B cell (primary cell): ENCODE data around the gene ELMO1. TPM values are rescaled to one million over a fixed set of nuclear protein-coding genes. Genes with fewer than 3 reads are reported as not detected.

Source experiments
- ATAC-seq: fragments of 200-7000 bp; cut with Tn5 transposase; one replicate; pipeline ENCODE4 v1.10.0; 2021; ENCODE audit warnings: low read depth, mild to moderate bottlenecking, moderate number of reproducible peaks, moderate library complexity
- CTCF ChIA-PET: fragments of 350-600 bp; sonication (Branson Sonifier 250); formaldehyde crosslinking; loops from one replicate; lab custom pipeline; 2021; ENCODE audit warnings: antibody characterized with exemption, inconsistent platforms; lab: Charles Lee
- POLR2A ChIA-PET: fragments of 350-600 bp; sonication (Branson Sonifier 250); formaldehyde crosslinking; loops from one replicate; lab custom pipeline; 2021; ENCODE audit warnings: antibody characterized with exemption; lab: Charles Lee
- DNase-seq: peaks from one replicate; pipeline ENCODE4 v3.0.0; 2013
- H2AFZ ChIP-seq: 2 replicates; pipeline ENCODE4 v1.6.1; 2012; ENCODE audit warnings: mild to moderate bottlenecking, low read depth, low read length; ENCODE audit not compliant: insufficient read depth, poor library complexity, severe bottlenecking
- H3K27ac ChIP-seq, 2 donors: 1 replicate in 1 of 2; 2 replicates in 1 of 2; pipeline ENCODE4 v1.5.1; 2012 to 2013; ENCODE audit warnings: low read length in 2 of 2, mild to moderate bottlenecking in 2 of 2, moderate library complexity in 1 of 2
- H3K27me3 ChIP-seq, 4 experiments: fragments of 200-600 bp in 1 of 4; sonication (generic) in 1 of 4; replicated peaks in 1 of 4; 1 replicate in 2 of 4; 2 replicates in 2 of 4; pipeline versions ENCODE4 v1.6.1 to v1.7.0; 2013 to 2016; ENCODE audit warnings: low read length in 3 of 4, mild to moderate bottlenecking in 2 of 4, mixed read lengths in 1 of 4, moderate library complexity in 1 of 4; ENCODE audit not compliant: insufficient read depth in 4 of 4, control insufficient read depth in 3 of 4; ENCODE audit errors: control extremely low read depth in 1 of 4
- H3K36me3 ChIP-seq, 2 experiments: replicated peaks in 1 of 2; 1 replicate in 1 of 2; 2 replicates in 1 of 2; pipeline versions ENCODE4 v1.6.1 to v1.7.1; 2013; ENCODE audit warnings: low read length in 1 of 2; ENCODE audit not compliant: insufficient read depth in 2 of 2, control insufficient read depth in 1 of 2; ENCODE audit errors: control extremely low read depth in 1 of 2, extremely low read depth in 1 of 2
- H3K4me1 ChIP-seq, 2 donors: fragments of 200-600 bp in 1 of 2; sonication (generic) in 1 of 2; 1 replicate in 1 of 2; 2 replicates in 1 of 2; pipeline versions ENCODE4 v1.5.1 to v1.6.1; 2013 to 2017; ENCODE audit warnings: low read length in 2 of 2; ENCODE audit not compliant: control insufficient read depth in 2 of 2, insufficient read depth in 2 of 2
- H3K4me2 ChIP-seq: replicated peaks from 2 replicates; pipeline ENCODE3; 2012; ENCODE audit warnings: mild to moderate bottlenecking, low read depth, low read length; ENCODE audit not compliant: poor library complexity, severe bottlenecking
- H3K4me3 ChIP-seq, 5 experiments: fragments of 200-600 bp in 1 of 5; sonication (generic) in 1 of 5; 1 replicate in 3 of 5; 2 replicates in 2 of 5; pipeline versions ENCODE4 v1.5.1 to v1.7.0; 2011 to 2016; ENCODE audit warnings: low read length in 4 of 5, mild to moderate bottlenecking in 4 of 5, low read depth in 2 of 5, control low read depth in 1 of 5, moderate library complexity in 1 of 5; ENCODE audit not compliant: insufficient read depth in 1 of 5; ENCODE audit errors: control extremely low read depth in 1 of 5, extremely low read depth in 1 of 5
- H3K79me2 ChIP-seq: fragments of 200-600 bp; sonication (generic); one replicate; pipeline ENCODE4 v1.6.0; 2016; ENCODE audit warnings: low read length; ENCODE audit not compliant: control insufficient read depth, insufficient read depth
- H3K9ac ChIP-seq: fragments of 200-600 bp; sonication (generic); 2 replicates; pipeline ENCODE4 v1.6.1; 2017; ENCODE audit warnings: mild to moderate bottlenecking, low read length, moderate library complexity
- H3K9me3 ChIP-seq, 3 donors: one replicate each; pipeline versions ENCODE4 v1.6.1 to v1.7.1; 2013; ENCODE audit warnings: low read length in 2 of 3; ENCODE audit not compliant: control insufficient read depth in 2 of 3, insufficient read depth in 1 of 3; ENCODE audit errors: control extremely low read depth in 1 of 3
- H4K20me1 ChIP-seq: 2 replicates; pipeline ENCODE4 v1.6.0; 2012; ENCODE audit warnings: mild to moderate bottlenecking, low read length; ENCODE audit not compliant: insufficient read depth, control insufficient read depth, poor library complexity, severe bottlenecking
- H3K27ac Mint-ChIP-seq: one replicate; pipeline ENCODE4 v1.8.0; 2021; ENCODE audit warnings: mixed read lengths
- H3K27me3 Mint-ChIP-seq: one replicate; pipeline ENCODE4 v1.8.0; 2021; ENCODE audit warnings: mixed read lengths
- H3K4me1 Mint-ChIP-seq: one replicate; pipeline ENCODE4 v1.8.0; 2021; ENCODE audit warnings: mixed read lengths
- H3K4me3 Mint-ChIP-seq: one replicate; pipeline ENCODE4 v1.8.0; 2021; ENCODE audit warnings: mixed read lengths
- H3K9me3 Mint-ChIP-seq: one replicate; pipeline ENCODE4 v1.8.0; 2022; ENCODE audit warnings: mixed read lengths; ENCODE audit not compliant: insufficient read depth
- EZH2 ChIP-seq: IDR thresholded peaks from 2 replicates; pipeline ENCODE4 v1.6.1; 2012; ENCODE audit warnings: borderline replicate concordance, low read depth, mild to moderate bottlenecking, moderate library complexity, low read length; ENCODE audit not compliant: insufficient read depth, poor library complexity, severe bottlenecking
- WGBS: methylation state at CpG from one replicate; pipeline ENCODE4 v1.1.5; 2013; ENCODE audit warnings: missing lambda C conversion rate; ENCODE audit not compliant: insufficient coverage; 5-methylcytosine and 5-hydroxymethylcytosine counted together
- intact Hi-C: fragments of 100-400 bp; cut with micrococcal nuclease; formaldehyde crosslinking; loops from one replicate; pipeline ENCODE4 v1.10.0; 2022
- polyA plus RNA-seq: library from polyadenylated mRNA; depleted of rRNA; stranded (reverse); fragments of >200 nt; gene quantifications from 2 replicates; pipeline ENCODE4 v1.2.3, GENCODE V29; 2012
- total RNA-seq, 2 donors: library from RNA; stranded (reverse); fragments of 120-200 nt in 1 of 2; gene quantifications; 1 replicate in 1 of 2; 2 replicates in 1 of 2; pipeline versions ENCODE4 v1.2.3 to v1.2.4, GENCODE V29; 2013 to 2022
- TF ChIP-seq, protein P1 (sequence below): fragments of 200-600 bp; IDR thresholded peaks from one replicate; pipeline ENCODE4 v1.8.0; 2022; ENCODE audit warnings: antibody characterized with exemption, mild to moderate bottlenecking

ELMO1 gene
- total and polyA plus RNA-seq, 2 donors (not counting 1 experiment from before 2014, with no cell fraction given), result 44.7 to 177 TPM

DNA sequence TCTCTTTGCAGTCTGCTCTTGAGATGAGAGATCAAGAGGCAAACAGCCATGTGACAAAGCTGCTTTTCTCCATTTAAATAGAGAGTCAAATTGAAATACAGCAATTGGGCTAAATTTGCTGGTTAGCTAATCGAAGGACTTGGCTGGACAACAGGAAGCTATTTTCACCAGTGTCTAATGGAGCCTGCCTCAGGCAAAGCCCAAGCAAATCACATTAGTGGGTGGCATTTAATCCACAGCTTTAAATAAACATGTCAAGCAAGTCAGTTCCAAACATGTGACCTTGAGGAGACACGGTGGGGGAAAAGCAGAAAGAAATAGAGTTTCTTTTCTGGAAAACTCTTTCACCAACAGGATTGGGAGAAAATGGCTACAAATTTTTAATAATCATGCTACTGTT, 543.9 kb downstream of the ELMO1 start:
- DNase-seq (no peak), ATAC-seq (no peak)
- Histone ChIP-seq H3K4me1 (no peaks in the 10 kb centered on the region), H3K79me2 (no peaks in the 10 kb centered on the region), H3K9ac (no peak overlapping the region), H3K27ac (no peak overlapping the region), H3K4me3 (no peak overlapping the region), H4K20me1 (no peaks in the 10 kb centered on the region), H3K9me3 (no peaks in the 10 kb centered on the region), H3K27me3 (no peaks in the 10 kb centered on the region), H3K4me2 (no peak overlapping the region), H3K36me3 (peaks cover 0 to 14% of the 10 kb centered on the region in 2 experiments), H2AFZ (no peak overlapping the region)
- Mint-ChIP-seq H3K4me3 (no peak overlapping the region), H3K27me3 (no peaks in the 10 kb centered on the region), H3K27ac (no peak overlapping the region), H3K4me1 (no peaks in the 10 kb centered on the region), H3K9me3 (no peaks in the 10 kb centered on the region)
- CTCF ChIA-PET, result no interaction called here
- WGBS, result no CpG with 5 or more reads among the region's 2 CpGs
- intact Hi-C loops, result no loop called here
- POLR2A ChIA-PET, result no interaction called here
- TF ChIP-seq, protein P1, sequence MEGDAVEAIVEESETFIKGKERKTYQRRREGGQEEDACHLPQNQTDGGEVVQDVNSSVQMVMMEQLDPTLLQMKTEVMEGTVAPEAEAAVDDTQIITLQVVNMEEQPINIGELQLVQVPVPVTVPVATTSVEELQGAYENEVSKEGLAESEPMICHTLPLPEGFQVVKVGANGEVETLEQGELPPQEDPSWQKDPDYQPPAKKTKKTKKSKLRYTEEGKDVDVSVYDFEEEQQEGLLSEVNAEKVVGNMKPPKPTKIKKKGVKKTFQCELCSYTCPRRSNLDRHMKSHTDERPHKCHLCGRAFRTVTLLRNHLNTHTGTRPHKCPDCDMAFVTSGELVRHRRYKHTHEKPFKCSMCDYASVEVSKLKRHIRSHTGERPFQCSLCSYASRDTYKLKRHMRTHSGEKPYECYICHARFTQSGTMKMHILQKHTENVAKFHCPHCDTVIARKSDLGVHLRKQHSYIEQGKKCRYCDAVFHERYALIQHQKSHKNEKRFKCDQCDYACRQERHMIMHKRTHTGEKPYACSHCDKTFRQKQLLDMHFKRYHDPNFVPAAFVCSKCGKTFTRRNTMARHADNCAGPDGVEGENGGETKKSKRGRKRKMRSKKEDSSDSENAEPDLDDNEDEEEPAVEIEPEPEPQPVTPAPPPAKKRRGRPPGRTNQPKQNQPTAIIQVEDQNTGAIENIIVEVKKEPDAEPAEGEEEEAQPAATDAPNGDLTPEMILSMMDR, result no peak
- no peak for TF ChIP-seq EZH2

DNA sequence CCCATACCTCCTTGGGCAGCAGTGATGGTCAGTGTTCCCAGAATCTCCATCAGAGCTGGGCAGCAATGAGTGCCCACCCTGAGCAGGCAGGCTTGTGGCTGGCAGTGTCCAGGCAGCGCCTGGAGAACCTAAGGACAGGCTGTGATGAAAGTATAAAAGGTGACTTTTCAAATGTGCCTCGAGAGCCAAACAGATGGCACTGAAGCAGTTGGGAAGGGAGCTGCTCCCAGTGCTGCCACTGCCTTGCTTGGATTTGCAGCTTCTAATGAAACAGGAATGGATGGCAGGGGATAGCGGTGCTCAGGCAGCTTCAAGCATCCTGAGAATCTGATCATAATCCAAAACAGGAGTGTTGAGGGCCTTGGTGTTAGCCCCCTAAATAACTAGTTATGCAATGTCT, 544.6 kb downstream of the ELMO1 start:
- Mint-ChIP-seq H3K4me1 (no peaks in the 10 kb centered on the region), H3K4me3 (no peak overlapping the region), H3K27me3 (no peaks in the 10 kb centered on the region), H3K9me3 (no peaks in the 10 kb centered on the region), H3K27ac (no peak overlapping the region)
- WGBS, result 93% methylated on average over 3 of the region's 3 CpGs
- H3K4me1 ChIP-seq, result no peaks in the 10 kb centered on the region
- H4K20me1 ChIP-seq, result no peaks in the 10 kb centered on the region
- no peaks in the 10 kb centered on the region for H3K27me3 ChIP-seq
- no peak overlapping the region for H3K4me2 ChIP-seq
- ChIA-PET POLR2A (no interaction called here), CTCF (interaction anchor here (0.6 kb wide), 1 partner anchor 932 kb away, joined by 7 read pairs; no protein-coding TSS in a partner anchor)
- no peak for ATAC-seq
- H3K27ac ChIP-seq, result no peak overlapping the region
- TF ChIP-seq, protein P1, result no peak
- no peak for TF ChIP-seq EZH2
- H3K4me3 ChIP-seq, result no peak overlapping the region
- H3K79me2 ChIP-seq, result no peaks in the 10 kb centered on the region
- peaks cover 0 to 14% of the 10 kb centered on the region in 2 experiments for H3K36me3 ChIP-seq
- H2AFZ ChIP-seq, result no peak overlapping the region
- intact Hi-C loops, result no loop called here
- no peak for DNase-seq
- no peak overlapping the region for H3K9ac ChIP-seq
- no peaks in the 10 kb centered on the region for H3K9me3 ChIP-seq
